Measurements from ENCODE around the gene UROC1. TPM values are rescaled to one million over a fixed set of nuclear protein-coding genes. Genes with fewer than 3 reads are reported as not detected.

The UROC1 gene
- total RNA-seq, 4 donors from 2014 or later: not detected

DNA sequence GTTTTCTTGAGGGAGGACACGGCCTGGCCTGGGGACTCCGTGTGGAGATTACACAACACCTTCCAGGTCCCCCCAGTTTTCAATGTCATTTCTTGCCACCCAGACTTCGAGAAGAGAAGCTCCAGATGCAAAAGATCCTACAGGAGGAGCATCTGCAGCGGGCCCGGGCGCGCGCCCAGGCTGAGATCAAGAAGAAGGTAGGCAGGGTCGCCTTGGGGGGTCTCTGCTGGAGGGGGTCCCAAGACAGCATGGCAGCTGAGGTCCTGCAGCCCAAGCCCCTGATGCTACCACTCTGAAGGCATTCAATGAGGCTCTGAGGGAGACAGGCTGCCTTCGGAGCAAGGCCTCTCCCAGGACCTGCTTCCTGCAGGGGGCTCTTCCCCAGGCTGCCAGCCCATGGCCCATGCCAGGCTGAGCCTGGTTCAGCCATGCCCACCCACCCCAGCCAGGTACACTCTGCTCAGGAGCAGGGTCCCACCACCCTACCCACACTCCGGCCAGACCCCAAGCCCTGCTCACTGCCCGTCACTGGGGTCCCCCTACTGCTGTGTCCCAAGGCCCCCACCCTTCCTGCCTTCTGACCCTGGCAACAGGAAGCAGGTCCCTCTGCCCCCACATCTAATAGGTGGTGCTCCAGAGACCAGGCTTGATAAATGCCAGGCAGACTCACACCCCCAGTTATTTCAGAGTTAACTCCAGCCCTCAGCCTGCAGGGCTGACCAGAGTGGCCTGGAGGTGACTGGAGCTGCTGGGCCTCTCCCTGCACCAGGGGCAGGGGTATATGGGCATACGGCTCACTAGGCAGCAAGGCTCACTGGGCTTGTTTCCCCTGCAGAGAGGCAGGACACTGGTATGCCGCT is 81.9 kb downstream of the UROC1 start:
- Histone ChIP-seq H3K36me3 (peaks cover 22 to 79% (median 25%) of the 10 kb centered on the region in 3 donors), H3K27ac (no peak overlapping the region), H3K27me3 (no peaks in the 10 kb centered on the region), H3K9me3 (peaks cover 0 to 6% (median 0%) of the 10 kb centered on the region in 3 donors), H3K4me3 (no peak overlapping the region), H3K4me1 (no peaks in the 10 kb centered on the region)
- TF ChIP-seq POLR2A (IDR thresholded peaks at IDR 0.05): no peak
- TF ChIP-seq, protein P1, sequence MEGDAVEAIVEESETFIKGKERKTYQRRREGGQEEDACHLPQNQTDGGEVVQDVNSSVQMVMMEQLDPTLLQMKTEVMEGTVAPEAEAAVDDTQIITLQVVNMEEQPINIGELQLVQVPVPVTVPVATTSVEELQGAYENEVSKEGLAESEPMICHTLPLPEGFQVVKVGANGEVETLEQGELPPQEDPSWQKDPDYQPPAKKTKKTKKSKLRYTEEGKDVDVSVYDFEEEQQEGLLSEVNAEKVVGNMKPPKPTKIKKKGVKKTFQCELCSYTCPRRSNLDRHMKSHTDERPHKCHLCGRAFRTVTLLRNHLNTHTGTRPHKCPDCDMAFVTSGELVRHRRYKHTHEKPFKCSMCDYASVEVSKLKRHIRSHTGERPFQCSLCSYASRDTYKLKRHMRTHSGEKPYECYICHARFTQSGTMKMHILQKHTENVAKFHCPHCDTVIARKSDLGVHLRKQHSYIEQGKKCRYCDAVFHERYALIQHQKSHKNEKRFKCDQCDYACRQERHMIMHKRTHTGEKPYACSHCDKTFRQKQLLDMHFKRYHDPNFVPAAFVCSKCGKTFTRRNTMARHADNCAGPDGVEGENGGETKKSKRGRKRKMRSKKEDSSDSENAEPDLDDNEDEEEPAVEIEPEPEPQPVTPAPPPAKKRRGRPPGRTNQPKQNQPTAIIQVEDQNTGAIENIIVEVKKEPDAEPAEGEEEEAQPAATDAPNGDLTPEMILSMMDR (IDR thresholded peaks at IDR 0.05): no peak
- DNase-seq: no peak
- intact Hi-C loops (cut with DNase I): no loop called here
- 86 to 93% methylated on average over 5 of the region's 14 CpGs for WGBS, 2 donors

DNA sequence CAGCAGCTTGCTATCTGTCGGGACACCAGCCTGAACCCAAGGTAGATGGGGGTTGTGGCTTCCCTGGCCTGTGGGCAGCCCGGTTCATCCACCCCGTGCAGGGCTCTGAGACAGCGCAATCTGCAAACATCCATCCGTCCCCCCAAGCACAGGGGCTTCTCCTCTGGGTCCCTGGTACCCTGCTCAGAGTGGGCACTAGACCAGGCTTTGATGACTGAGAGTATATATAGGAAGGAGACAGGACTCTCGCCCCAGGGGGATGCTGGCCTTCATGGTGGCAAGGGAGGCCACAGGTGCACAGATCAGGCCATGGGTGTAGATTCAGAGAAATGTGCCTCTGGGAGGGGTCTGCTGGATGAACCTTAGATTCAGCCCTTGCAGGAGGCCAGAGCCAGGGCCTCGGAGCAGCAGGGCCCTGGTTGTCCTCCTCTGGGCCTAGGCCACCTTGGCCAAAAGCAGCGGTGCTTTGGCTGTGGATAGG is 82.6 kb downstream of the UROC1 start:
- intact Hi-C loops (cut with DNase I): no loop called here
- no peak overlapping the region for H3K27ac ChIP-seq
- TF ChIP-seq, protein P1 (IDR thresholded peaks at IDR 0.05): no peak
- H3K4me3 ChIP-seq: no peak overlapping the region
- no peak for DNase-seq
- H3K4me1 ChIP-seq: no peaks in the 10 kb centered on the region
- H3K27me3 ChIP-seq: no peaks in the 10 kb centered on the region
- peaks cover 0 to 7% (median 0%) of the 10 kb centered on the region in 3 donors for H3K9me3 ChIP-seq
- WGBS, 2 donors: 80% methylated on average over 1 of the region's 8 CpGs; no CpG with 5 or more reads in 1 of the 2 donors
- peaks cover 22 to 73% (median 25%) of the 10 kb centered on the region in 3 donors for H3K36me3 ChIP-seq

DNA sequence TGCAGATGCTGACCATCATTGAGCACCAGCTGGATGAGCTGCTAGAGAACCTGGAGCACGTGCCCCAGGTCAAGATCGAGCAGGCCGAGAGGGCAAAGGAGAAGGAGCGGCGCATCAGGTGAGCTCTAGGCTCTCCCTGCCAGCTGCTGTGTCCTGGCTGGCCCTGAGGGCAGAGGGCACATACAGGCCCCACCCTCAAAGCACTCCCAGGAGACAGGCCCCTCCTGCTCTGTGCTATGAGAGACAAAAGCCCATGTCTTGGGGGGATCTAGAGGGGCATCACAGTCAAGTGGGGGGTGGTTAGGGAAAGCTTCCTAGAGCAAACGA is 83.3 kb downstream of the UROC1 start:
- WGBS, 2 donors: 97 to 98% methylated on average over 5 to 6 of the region's 6 CpGs
- H3K27me3 ChIP-seq: no peaks in the 10 kb centered on the region
- no peaks in the 10 kb centered on the region for H3K4me1 ChIP-seq
- intact Hi-C loops (cut with DNase I): no loop called here
- H3K36me3 ChIP-seq: peaks cover 17 to 65% (median 25%) of the 10 kb centered on the region in 3 donors
- no peak for DNase-seq
- H3K27ac ChIP-seq: no peak overlapping the region
- H3K4me3 ChIP-seq: no peak overlapping the region
- no peak for TF ChIP-seq POLR2A (IDR thresholded peaks at IDR 0.05)
- TF ChIP-seq, protein P1 (IDR thresholded peaks at IDR 0.05): no peak
- H3K9me3 ChIP-seq: peaks cover 0 to 7% (median 0%) of the 10 kb centered on the region in 3 donors

DNA sequence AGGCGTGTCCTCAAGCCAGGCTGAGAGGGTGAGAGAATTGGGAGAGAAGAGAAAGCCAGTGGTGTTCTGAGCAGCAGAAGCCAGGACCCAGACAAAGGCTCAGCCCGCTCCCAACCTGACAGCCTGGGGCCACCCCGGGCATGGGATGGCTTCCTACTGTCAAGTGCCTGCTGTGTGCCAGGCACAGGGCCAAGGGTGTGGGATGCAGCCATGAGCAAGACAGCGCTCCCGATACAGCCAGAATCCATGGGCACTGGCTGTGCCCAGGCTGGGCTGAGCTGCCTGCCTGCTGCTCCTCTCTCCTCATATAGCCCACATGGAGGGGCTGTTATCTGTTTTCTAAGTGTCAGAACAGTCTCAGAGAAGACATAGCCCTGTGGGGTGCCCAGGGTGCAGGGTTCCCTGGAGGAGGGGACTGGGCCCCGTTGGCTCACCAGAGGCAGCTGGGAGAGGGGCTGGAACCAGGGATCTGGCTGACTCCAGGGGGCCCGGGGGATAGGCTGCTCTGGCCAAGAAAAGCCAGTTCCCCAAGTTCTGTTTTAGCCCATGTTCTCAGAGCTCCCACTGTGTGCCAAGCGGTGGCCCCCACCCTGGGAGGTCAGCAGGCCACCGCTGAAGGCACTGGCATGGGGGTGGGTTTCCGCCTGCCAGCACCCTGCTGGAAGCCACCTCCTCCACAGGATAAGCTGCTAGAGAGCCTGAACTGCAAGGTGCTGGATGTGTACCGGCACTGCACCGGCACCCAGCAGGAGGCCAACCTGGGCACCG is 83.9 kb downstream of the UROC1 start:
- H3K36me3 ChIP-seq: peaks cover 13 to 60% (median 21%) of the 10 kb centered on the region in 3 donors

More for the DNA sequence above, 83.9 kb downstream of the UROC1 start:
- no peak overlapping the region for H3K4me3 ChIP-seq
- no peak overlapping the region for H3K27ac ChIP-seq
- H3K9me3 ChIP-seq: peaks cover 0 to 7% (median 0%) of the 10 kb centered on the region in 3 donors
- H3K4me1 ChIP-seq: no peaks in the 10 kb centered on the region
- intact Hi-C loops (cut with DNase I): no loop called here
- WGBS, 2 donors: 73 to 75% methylated on average over 2 to 4 of the region's 13 CpGs
- DNase-seq: no peak
- H3K27me3 ChIP-seq: no peaks in the 10 kb centered on the region
- TF ChIP-seq, protein P1 (IDR thresholded peaks at IDR 0.05): no peak
- TF ChIP-seq POLR2A (IDR thresholded peaks at IDR 0.05): no peak
